DOHH2 (cell line): Measurements from ENCODE around the gene CHPF2.

Experiments used
- H3F3A ChIP-seq: fragments of 200-600 bp; sonication (generic), shearing (Covaris generic); 2 replicates; pipeline ENCODE4 v1.6.0; 2016; ENCODE audit warnings: antibody characterized with exemption, mild to moderate bottlenecking; ENCODE audit not compliant: control insufficient read depth, insufficient read depth
- H3K27ac ChIP-seq: fragments of 200-600 bp; sonication (generic); 2 replicates; pipeline ENCODE4 v1.5.1; 2014; ENCODE audit warnings: low read depth, mild to moderate bottlenecking, low read length, moderate library complexity
- H3K27me3 ChIP-seq: fragments of 200-600 bp; sonication (generic); 2 replicates; pipeline ENCODE4 v1.6.1; 2014; ENCODE audit warnings: mild to moderate bottlenecking, low read length, mixed read lengths; ENCODE audit not compliant: control insufficient read depth
- H3K36me3 ChIP-seq: fragments of 200-600 bp; sonication (generic); 2 replicates; pipeline ENCODE4 v1.6.1; 2014; ENCODE audit warnings: mild to moderate bottlenecking, low read length, moderate library complexity, mixed read lengths; ENCODE audit not compliant: control insufficient read depth
- H3K4me1 ChIP-seq: fragments of 200-600 bp; sonication (generic); 2 replicates; pipeline ENCODE4 v1.6.1; 2014; ENCODE audit warnings: mild to moderate bottlenecking, low read length, mixed read lengths; ENCODE audit not compliant: control insufficient read depth
- H3K4me2 ChIP-seq: fragments of 200-600 bp; sonication (generic); 2 replicates; pipeline ENCODE4 v1.6.0; 2014; ENCODE audit warnings: mild to moderate bottlenecking, low read length, moderate library complexity
- H3K4me3 ChIP-seq: fragments of 200-600 bp; sonication (generic); 2 replicates; pipeline ENCODE4 v1.5.1; 2014; ENCODE audit warnings: mild to moderate bottlenecking, low read length, mixed read lengths
- H3K79me2 ChIP-seq: fragments of 200-600 bp; sonication (generic); 2 replicates; pipeline ENCODE4 v1.6.1; 2014; ENCODE audit warnings: mild to moderate bottlenecking, low read length, mixed read lengths; ENCODE audit not compliant: control insufficient read depth
- H3K9me2 ChIP-seq: fragments of 200-600 bp; sonication (generic); replicated peaks from 2 replicates; pipeline ENCODE4 v1.6.1; 2014; ENCODE audit warnings: mild to moderate bottlenecking, low read length, mixed read lengths; ENCODE audit not compliant: control insufficient read depth
- H3K9me3 ChIP-seq: fragments of 200-600 bp; sonication (generic); 2 replicates; pipeline ENCODE4 v1.6.1; 2014; ENCODE audit warnings: antibody characterized with exemption, low read length, mixed read lengths; ENCODE audit not compliant: control insufficient read depth, insufficient read depth
- H4K20me1 ChIP-seq: fragments of 200-600 bp; sonication (generic); 2 replicates; pipeline ENCODE4 v1.6.0; 2014; ENCODE audit warnings: low read depth, mild to moderate bottlenecking, antibody characterized with exemption, low read length, moderate library complexity; ENCODE audit not compliant: control insufficient read depth, insufficient read depth
- CTCF ChIP-seq: fragments of 200-600 bp; sonication (generic); IDR thresholded peaks from one replicate; pipeline ENCODE4 v1.5.1; 2014; ENCODE audit warnings: antibody characterized with exemption, mild to moderate bottlenecking, low read depth, low read length; ENCODE audit not compliant: poor library complexity, severe bottlenecking
- EZH2phosphoT487 ChIP-seq: fragments of 200-600 bp; sonication (generic); IDR thresholded peaks from 2 replicates; pipeline ENCODE4 v1.6.1; 2017; ENCODE audit warnings: borderline replicate concordance, mild to moderate bottlenecking, antibody characterized with exemption, low read length, moderate library complexity, mixed read lengths

The CHPF2 gene

GRCh38 chr7:151256410-151257045, 24.2 kb downstream of the CHPF2 start:
- H3K36me3 ChIP-seq: no peaks in the 10 kb centered on the region
- no peaks in the 10 kb centered on the region for H3K79me2 ChIP-seq
- peaks cover 50% of the 10 kb centered on the region for H3K27me3 ChIP-seq
- H3K4me2 ChIP-seq: no peak overlapping the region
- TF ChIP-seq EZH2phosphoT487: no peak
- TF ChIP-seq CTCF: no peak
- H3F3A ChIP-seq: no peaks in the 10 kb centered on the region
- 0 out of 2 replicates have a peak, but pooled peaks cover 7% of the 10 kb centered on the region for H4K20me1 ChIP-seq
- no peaks in the 10 kb centered on the region for H3K9me3 ChIP-seq
- H3K4me3 ChIP-seq: no peak overlapping the region
- H3K27ac ChIP-seq: no peak overlapping the region
- H3K4me1 ChIP-seq: no peaks in the 10 kb centered on the region
- H3K9me2 ChIP-seq: no peaks in the 10 kb centered on the region

- no peaks in the 10 kb centered on the region for H3F3A ChIP-seq
- H3K36me3 ChIP-seq: no peaks in the 10 kb centered on the region
- no peak overlapping the region for H3K4me3 ChIP-seq
- no peak overlapping the region for H3K4me2 ChIP-seq
- H3K9me2 ChIP-seq: no peaks in the 10 kb centered on the region
- no peaks in the 10 kb centered on the region for H3K9me3 ChIP-seq
- H3K4me1 ChIP-seq: no peaks in the 10 kb centered on the region
- peaks cover 41% of the 10 kb centered on the region for H3K27me3 ChIP-seq
- 0 out of 2 replicates have a peak, but pooled peaks cover 7% of the 10 kb centered on the region for H4K20me1 ChIP-seq
- H3K27ac ChIP-seq: no peak overlapping the region
- TF ChIP-seq CTCF (no peak), EZH2phosphoT487 (no peak)
- H3K79me2 ChIP-seq: no peaks in the 10 kb centered on the region
Measured at GRCh38 chr7:151257990-151258389, 25.7 kb downstream of the CHPF2 start.

- H3K9me2 ChIP-seq: no peaks in the 10 kb centered on the region
- H3K4me2 ChIP-seq: no peak overlapping the region
- peaks cover 33% of the 10 kb centered on the region for H3K27me3 ChIP-seq
- no peaks in the 10 kb centered on the region for H3F3A ChIP-seq
- H4K20me1 ChIP-seq: 0 out of 2 replicates have a peak, but pooled peaks cover 9% of the 10 kb centered on the region
- H3K4me1 ChIP-seq: no peaks in the 10 kb centered on the region
- no peak overlapping the region for H3K27ac ChIP-seq
- TF ChIP-seq CTCF (no peak), EZH2phosphoT487 (no peak)
- H3K79me2 ChIP-seq: no peaks in the 10 kb centered on the region
- H3K4me3 ChIP-seq: no peak overlapping the region
- H3K36me3 ChIP-seq: no peaks in the 10 kb centered on the region
- H3K9me3 ChIP-seq: no peaks in the 10 kb centered on the region
Measured at GRCh38 chr7:151260471-151260870, 28.2 kb downstream of the CHPF2 start.
